Naive B cell (primary cell): ENCODE data around the gene PRMT5. TPM values are rescaled to one million over a fixed set of nuclear protein-coding genes. Genes with fewer than 3 reads are reported as not detected.

ENCODE experiments used
- ATAC-seq, 2 donors: fragments of 150-1000 bp; cut with Tn5 transposase; 2 replicates each; pipeline ENCODE4 v1.10.0; 2021; ENCODE audit warnings: low read depth in 2 of 2, mild to moderate bottlenecking in 2 of 2, moderate library complexity in 2 of 2
- DNase-seq: peaks from one replicate; pipeline ENCODE4 v3.0.0; 2022
- H3K27ac Mint-ChIP-seq, 6 donors: one replicate each; pipeline ENCODE4 v1.8.0; 2020 to 2022; ENCODE audit warnings: mild to moderate bottlenecking in 6 of 6, mixed read lengths in 6 of 6, moderate library complexity in 5 of 6, inconsistent platforms in 2 of 6
- H3K27me3 Mint-ChIP-seq, 3 donors: one replicate each; pipeline ENCODE4 v1.8.0; 2021 to 2022; ENCODE audit warnings: mixed read lengths in 3 of 3, mild to moderate bottlenecking in 1 of 3
- H3K36me3 Mint-ChIP-seq, 2 donors: one replicate each; pipeline ENCODE4 v1.8.0; 2020 to 2022; ENCODE audit warnings: mixed read lengths in 2 of 2, inconsistent platforms in 1 of 2, mild to moderate bottlenecking in 1 of 2
- H3K4me1 Mint-ChIP-seq, 3 donors: one replicate each; pipeline ENCODE4 v1.8.0; 2020 to 2022; ENCODE audit warnings: mixed read lengths in 3 of 3, inconsistent platforms in 1 of 3, mild to moderate bottlenecking in 1 of 3, moderate library complexity in 1 of 3
- H3K4me3 Mint-ChIP-seq, 8 donors: one replicate each; pipeline ENCODE4 v1.8.0; 2020 to 2022; ENCODE audit warnings: mild to moderate bottlenecking in 8 of 8, mixed read lengths in 8 of 8, moderate library complexity in 8 of 8, inconsistent platforms in 2 of 8
- H3K9me3 Mint-ChIP-seq, 7 donors: one replicate each; pipeline ENCODE4 v1.8.0; 2020 to 2022; ENCODE audit warnings: mixed read lengths in 7 of 7, mild to moderate bottlenecking in 5 of 7, inconsistent platforms in 2 of 7, moderate library complexity in 1 of 7
- polyA plus RNA-seq, 6 donors: library from polyadenylated mRNA; unstranded; fragments of 300-500 nt; fragmentation: Illumina TruSeq; gene quantifications; one replicate each; pipeline ENCODE4 v1.2.3, GENCODE V29; 2021; ENCODE audit warnings: low read depth in 6 of 6

PRMT5 gene
- polyA plus RNA-seq, 6 donors from 2014 or later: 43.7 to 67.6 (median 49.9) TPM

- Mint-ChIP-seq H3K4me1 (peaks cover 56 to 77% (median 74%) of the 10 kb centered on the region in 3 donors), H3K36me3 (no peaks in the 10 kb centered on the region), H3K9me3 (no peaks in the 10 kb centered on the region), H3K27me3 (no peaks in the 10 kb centered on the region), H3K27ac (peak overlapping the region; percentile 95 to 99 (median 98)), H3K4me3 (peak overlapping the region; percentile 89 to 98 (median 94))
- ATAC-seq (peak; percentile 60 to 62), DNase-seq (peak; percentile 76)
Observed at GRCh38 chr14:22886500-22887259, 42.5 kb downstream of the PRMT5 start.

GRCh38 chr14:22885975-22886374 is 43.2 kb downstream of the PRMT5 start:
- DNase-seq: no peak
- Mint-ChIP-seq H3K4me1 (peaks cover 60 to 79% (median 75%) of the 10 kb centered on the region in 3 donors), H3K27me3 (no peaks in the 10 kb centered on the region), H3K36me3 (no peaks in the 10 kb centered on the region), H3K27ac (peak overlapping the region; percentile 38 to 99 (median 96)), H3K4me3 (peak overlapping the region; percentile 75 to 98 (median 93)), H3K9me3 (no peaks in the 10 kb centered on the region)
- ATAC-seq: no peak

DNA sequence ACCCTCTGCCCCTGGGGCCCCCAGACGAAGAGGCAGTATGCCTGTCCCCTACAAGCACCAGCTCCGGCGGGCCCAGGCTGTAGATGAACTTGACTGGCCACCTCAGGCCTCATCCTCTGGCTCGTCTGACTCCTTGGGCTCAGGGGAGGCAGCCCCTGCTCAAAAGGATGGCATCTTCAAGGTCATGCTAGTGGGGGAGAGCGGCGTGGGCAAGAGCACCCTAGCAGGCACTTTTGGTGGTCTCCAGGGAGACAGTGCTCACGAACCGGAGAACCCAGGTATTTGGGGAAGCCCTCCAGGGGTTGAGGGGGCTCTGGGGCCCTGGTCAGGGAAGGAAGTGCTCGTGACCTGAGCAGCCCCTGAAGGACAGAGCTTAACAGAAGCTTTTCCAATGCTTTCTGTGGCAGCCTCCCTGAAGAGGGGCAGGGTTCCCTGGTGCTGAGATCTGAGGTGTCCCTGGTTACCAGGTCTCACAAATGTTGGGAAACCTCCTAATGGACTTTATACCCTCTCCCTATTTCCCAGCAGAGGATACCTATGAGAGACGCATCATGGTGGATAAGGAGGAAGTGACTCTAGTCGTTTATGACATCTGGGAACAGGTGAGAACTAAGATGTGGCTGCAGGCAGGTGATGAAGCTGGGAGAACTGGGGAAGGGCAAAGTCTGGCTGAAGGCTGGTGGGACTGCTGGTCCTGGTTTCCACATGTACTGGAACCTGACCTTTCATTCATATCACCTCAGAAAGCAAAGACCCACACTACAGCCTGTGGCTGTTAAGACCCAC is 44.2 kb downstream of the PRMT5 start:
- Mint-ChIP-seq H3K4me3 (peak overlapping the region in 7 of 8 donors; percentile 33 to 98 (median 92)), H3K27ac (peak overlapping the region in 5 of 6 donors; percentile 32 to 96 (median 69)), H3K27me3 (no peaks in the 10 kb centered on the region), H3K36me3 (no peaks in the 10 kb centered on the region), H3K9me3 (no peaks in the 10 kb centered on the region), H3K4me1 (peaks cover 54 to 70% (median 69%) of the 10 kb centered on the region in 3 donors)
- DNase-seq (no peak), ATAC-seq (no peak)

GRCh38 chr14:22884076-22884737 is 45.0 kb downstream of the PRMT5 start:
- DNase-seq (no peak), ATAC-seq (no peak)
- H3K9me3 Mint-ChIP-seq: no peaks in the 10 kb centered on the region
- H3K4me1 Mint-ChIP-seq: peaks cover 48 to 63% (median 63%) of the 10 kb centered on the region in 3 donors
- H3K4me3 Mint-ChIP-seq: peak overlapping the region in 5 of 8 donors; percentile 10 to 93 (median 62)
- peak overlapping the region in 4 of 6 donors; percentile 41 to 85 (median 78) for H3K27ac Mint-ChIP-seq
- no peaks in the 10 kb centered on the region for H3K27me3 Mint-ChIP-seq
- H3K36me3 Mint-ChIP-seq: peaks cover 2 to 3% of the 10 kb centered on the region in 2 donors

GRCh38 chr14:22883173-22883976 is 45.8 kb downstream of the PRMT5 start, which contains the start of gene REM2:
TSS of gene REM2 (plus strand) at chr14:22883222. CDS start at chr14:22883288, 66 bp downstream.
- no peaks in the 10 kb centered on the region for H3K9me3 Mint-ChIP-seq
- H3K27ac Mint-ChIP-seq: peak within 1 kb of the TSS in 5 of 6 donors; percentile 66 to 92 (median 74)
- no peaks in the 10 kb centered on the region for H3K27me3 Mint-ChIP-seq
- peaks cover 3 to 10% of the 10 kb centered on the region in 2 donors for H3K36me3 Mint-ChIP-seq
- peaks cover 52 to 61% (median 60%) of the 10 kb centered on the region in 3 donors for H3K4me1 Mint-ChIP-seq
- DNase-seq (no peak), ATAC-seq (no peak)
- peak within 1 kb of the TSS in 7 of 8 donors; percentile 37 to 93 (median 47) for H3K4me3 Mint-ChIP-seq

- DNase-seq (peak; percentile 29), ATAC-seq (peak; percentile 14 to 19)
- Mint-ChIP-seq H3K4me1 (peaks cover 48 to 61% (median 55%) of the 10 kb centered on the region in 3 donors), H3K4me3 (peak overlapping the region in 3 of 8 donors; percentile 19 to 47 (median 37)), H3K27ac (peak overlapping the region in 4 of 6 donors; percentile 33 to 79 (median 66)), H3K9me3 (no peaks in the 10 kb centered on the region), H3K27me3 (no peaks in the 10 kb centered on the region), H3K36me3 (peaks cover 3 to 18% of the 10 kb centered on the region in 2 donors)
Observed at GRCh38 chr14:22882529-22883172, 46.5 kb downstream of the PRMT5 start.

- no peak for DNase-seq
- Mint-ChIP-seq H3K4me1 (peaks cover 43 to 59% (median 50%) of the 10 kb centered on the region in 3 donors), H3K27ac (peak overlapping the region in 4 of 6 donors; percentile 40 to 92 (median 76)), H3K27me3 (no peaks in the 10 kb centered on the region), H3K9me3 (no peaks in the 10 kb centered on the region), H3K4me3 (peak overlapping the region in 4 of 8 donors; percentile 14 to 71 (median 18)), H3K36me3 (peaks cover 3 to 22% of the 10 kb centered on the region in 2 donors)
- no peak for ATAC-seq
Observed at GRCh38 chr14:22882064-22882463, 47.1 kb downstream of the PRMT5 start.

DNA sequence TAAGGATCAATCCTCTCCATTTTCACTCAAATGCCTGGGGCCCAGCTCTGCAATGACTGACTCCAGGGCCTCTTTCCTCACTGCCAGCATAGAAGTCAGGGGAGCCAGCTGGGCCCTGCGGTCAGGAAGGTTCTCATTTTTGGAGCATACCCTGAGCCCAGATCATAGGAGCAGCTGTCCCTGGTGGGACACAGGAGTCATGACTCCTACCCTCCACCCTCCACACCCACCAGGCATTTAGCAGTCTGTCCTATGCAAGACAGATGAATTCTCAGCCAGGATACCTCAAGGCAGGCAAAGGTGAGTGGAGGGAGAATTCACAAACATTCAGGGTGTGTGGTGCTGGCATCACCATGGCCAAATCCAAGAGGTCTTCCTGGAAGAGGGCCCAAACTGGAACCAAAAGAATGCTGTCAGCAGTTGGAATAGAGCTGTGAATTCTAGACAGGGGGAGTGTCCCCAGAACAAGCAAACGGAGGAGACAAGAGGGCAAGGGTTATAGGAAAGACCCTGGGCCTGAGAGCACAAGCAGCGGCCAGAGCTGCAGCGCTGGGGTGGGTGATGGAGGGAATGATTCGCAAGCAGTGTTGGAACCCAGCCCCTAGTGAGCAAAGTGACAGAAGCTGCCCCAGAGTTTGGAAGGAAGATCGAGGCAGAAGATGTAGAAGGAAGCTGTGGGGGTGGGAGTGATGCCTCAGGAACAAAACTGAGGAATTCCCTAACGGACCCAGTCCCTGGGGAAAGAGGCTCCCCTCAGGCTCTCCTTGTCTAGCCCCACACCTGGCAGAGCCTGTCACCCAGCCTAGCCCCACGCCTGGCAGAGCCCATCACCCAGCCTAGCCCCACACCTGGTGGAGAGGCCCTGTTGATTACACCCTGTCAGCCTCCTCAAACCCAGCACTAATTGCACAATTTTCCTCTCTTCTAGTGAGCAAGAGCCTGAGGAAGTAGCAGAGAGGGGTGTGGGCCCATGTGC is 50.6 kb downstream of the PRMT5 start:
- no peak for DNase-seq
- Mint-ChIP-seq H3K4me3 (peak overlapping the region in 1 of 8 donors; percentile 43), H3K4me1 (peaks cover 29 to 46% (median 41%) of the 10 kb centered on the region in 3 donors), H3K27me3 (no peaks in the 10 kb centered on the region), H3K27ac (peak overlapping the region in 4 of 6 donors; percentile 37 to 91 (median 65)), H3K36me3 (peaks cover 3 to 22% of the 10 kb centered on the region in 2 donors), H3K9me3 (no peaks in the 10 kb centered on the region)
- ATAC-seq: no peak

GRCh38 chr14:22877000-22877501 is 52.1 kb downstream of the PRMT5 start:
- H3K27ac Mint-ChIP-seq: peak overlapping the region in 1 of 6 donors; percentile 69
- no peak overlapping the region for H3K4me3 Mint-ChIP-seq

GRCh38 chr14:22875748-22876319 is 53.3 kb downstream of the PRMT5 start:
- Mint-ChIP-seq H3K4me1 (peaks cover 25 to 41% (median 39%) of the 10 kb centered on the region in 3 donors), H3K4me3 (peak overlapping the region in 3 of 8 donors; percentile 9 to 65 (median 20)), H3K27ac (peak overlapping the region in 1 of 6 donors; percentile 41), H3K9me3 (no peaks in the 10 kb centered on the region), H3K27me3 (no peaks in the 10 kb centered on the region), H3K36me3 (peaks cover 8 to 29% of the 10 kb centered on the region in 2 donors)
- ATAC-seq: no peak
- no peak for DNase-seq

More at GRCh38 chr14:22877000-22877501, 52.1 kb downstream of the PRMT5 start:
- ATAC-seq: no peak
- DNase-seq: no peak
- Mint-ChIP-seq H3K4me1 (peaks cover 26 to 44% (median 39%) of the 10 kb centered on the region in 3 donors), H3K9me3 (no peaks in the 10 kb centered on the region), H3K27me3 (no peaks in the 10 kb centered on the region), H3K36me3 (peaks cover 8 to 29% of the 10 kb centered on the region in 2 donors)
